OCI-LY7 (cell line): ENCODE results near the gene GPR180.

Source experiments
- CTCF ChIP-seq: fragments of 200-600 bp; sonication (generic); conservative IDR thresholded peaks from 2 replicates; pipeline ENCODE4 v1.5.1; 2014; ENCODE audit warnings: mild to moderate bottlenecking, antibody characterized with exemption, low read length, moderate library complexity, mixed read lengths
- EZH2phosphoT487 ChIP-seq: fragments of 200-600 bp; sonication (generic); IDR thresholded peaks from 2 replicates; pipeline ENCODE4 v1.6.1; 2018; ENCODE audit warnings: low read depth, borderline replicate concordance, mild to moderate bottlenecking, mixed run types, antibody characterized with exemption, low read length, moderate library complexity, mixed read lengths

GRCh38 chr13:94595001-94595949, 6.4 kb upstream of the GPR180 start:
- TF ChIP-seq CTCF = no peak
- no peak for TF ChIP-seq EZH2phosphoT487
